DMS79 (cell line): ENCODE data around the gene FBH1.

Experiments
- DNase-seq: peaks from one replicate; lab custom pipeline; 2025; lab: John Stamatoyannopoulos, UW

Gene FBH1

DNA sequence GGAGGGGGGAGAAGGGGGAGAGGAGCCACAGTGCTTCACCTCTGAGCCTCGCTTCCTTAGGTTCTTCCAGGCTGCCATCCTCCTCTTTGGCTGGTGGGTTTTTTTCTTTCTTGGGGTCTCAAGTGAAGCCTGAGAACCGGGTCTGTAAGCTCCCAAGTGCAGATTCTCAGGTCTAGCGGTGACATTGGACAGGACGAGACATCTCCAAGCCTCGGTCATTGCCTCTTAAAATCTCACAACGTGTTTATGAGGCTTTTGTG is 88.1 kb downstream of the FBH1 start:
- DNase-seq: no peak

DNA sequence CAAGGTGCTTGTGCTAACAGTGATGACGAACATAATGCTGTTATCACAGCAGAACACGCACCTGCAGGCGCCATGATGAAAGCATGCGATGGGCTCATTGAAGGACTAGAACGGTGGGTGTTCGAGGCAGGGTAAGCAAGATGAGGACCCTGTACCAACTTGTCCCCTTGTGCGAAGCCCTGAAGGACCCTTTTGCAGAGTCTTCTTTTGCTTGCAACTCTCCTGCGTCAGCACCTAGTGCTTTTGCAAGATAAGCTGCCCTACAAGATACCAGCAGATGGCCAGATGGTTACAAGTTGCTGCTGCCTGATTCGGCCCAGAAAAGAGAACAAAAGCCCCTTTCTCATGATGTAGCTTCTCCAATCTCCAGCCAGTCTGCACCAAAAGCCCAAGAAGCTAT is 91.5 kb downstream of the FBH1 start:
- no peak for DNase-seq

DNA sequence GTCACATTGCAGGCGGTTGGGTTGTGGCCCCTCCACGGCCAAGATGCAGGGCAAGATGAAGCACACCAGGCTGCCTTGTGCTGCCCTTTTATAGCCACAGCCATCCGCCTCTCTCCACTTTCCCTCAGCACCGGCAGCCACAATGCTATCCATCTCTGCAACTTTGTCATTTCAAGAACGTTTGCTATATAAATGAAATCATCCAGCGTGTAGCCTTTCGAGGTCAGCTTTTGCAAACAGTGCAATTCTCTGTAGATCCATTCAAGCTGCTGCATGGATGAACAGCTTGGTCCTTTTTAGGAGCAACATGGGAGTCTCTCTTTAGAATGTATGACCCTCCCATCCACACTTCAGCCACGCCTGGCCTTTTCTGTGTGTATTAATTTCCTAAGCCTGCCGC is 93.7 kb downstream of the FBH1 start:
- no peak for DNase-seq

DNA sequence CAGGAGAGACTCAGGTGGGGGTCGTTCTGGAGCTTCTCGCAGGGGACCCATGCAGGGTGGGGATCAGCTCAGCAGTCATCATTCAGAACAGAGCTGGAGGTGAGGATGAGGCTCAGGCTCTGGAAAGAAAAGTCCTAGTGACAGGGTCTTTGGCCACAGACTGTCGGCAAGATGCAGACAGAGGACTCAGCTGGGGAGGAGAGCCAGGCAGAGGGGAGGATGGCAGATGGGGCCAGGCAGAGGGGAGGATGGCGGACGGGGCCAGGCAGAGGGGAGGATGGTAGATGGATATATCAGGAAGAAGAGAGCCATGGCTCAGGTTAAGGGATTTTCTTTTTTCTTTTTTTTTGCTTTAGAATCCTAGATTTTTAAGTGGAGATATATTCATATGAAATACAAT is 95.0 kb downstream of the FBH1 start:
- no peak for DNase-seq
